ENCODE measurements around the gene RPL7A. TPM values are rescaled to one million over a fixed set of nuclear protein-coding genes. Genes with fewer than 3 reads are reported as not detected.
A peak's percentile ranks its signal among the peaks of the same experiment; 100 is the strongest.

Gene RPL7A
- total RNA-seq, 3 donors from 2014 or later, result 2,020 to 2,813 (median 2,212) TPM

- intact Hi-C loops (cut with DNase I; ENCODE audit: low total_unique reads), result no loop called here
- no peak for DNase-seq (ENCODE audit: low spot score in 2 of 2)
- TF ChIP-seq POLR2A (IDR thresholded peaks at IDR 0.05) (no peak), POLR2AphosphoS5 (IDR thresholded peaks at IDR 0.05) (no peak), CTCF (IDR thresholded peaks at IDR 0.05) (no peak)
- Histone ChIP-seq H3K4me1 (no peaks in the 10 kb centered on the region), H3K27ac (peak overlapping the region; percentile 10 to 70), H3K36me3 (no peaks in the 10 kb centered on the region), H3K9me3 (no peaks in the 10 kb centered on the region), H3K27me3 (no peaks in the 10 kb centered on the region), H3K4me3 (no peak overlapping the region)
These were observed 29.8 kb downstream of the RPL7A start for GRCh38 chr9:133377721-133378216.

GRCh38 chr9:133378408-133378962, 30.5 kb downstream of the RPL7A start:
- TF ChIP-seq POLR2A (IDR thresholded peaks at IDR 0.05), result no peak
- TF ChIP-seq POLR2AphosphoS5 (IDR thresholded peaks at IDR 0.05), result no peak
- TF ChIP-seq CTCF (IDR thresholded peaks at IDR 0.05), result no peak
- H3K9me3 ChIP-seq, result no peaks in the 10 kb centered on the region
- intact Hi-C loops (cut with DNase I; ENCODE audit: low total_unique reads), result no loop called here
- peak overlapping the region in 1 of 2 donors; percentile 41 for H3K27ac ChIP-seq
- H3K4me1 ChIP-seq, result no peaks in the 10 kb centered on the region
- H3K27me3 ChIP-seq, result no peaks in the 10 kb centered on the region
- H3K36me3 ChIP-seq, result no peaks in the 10 kb centered on the region
- DNase-seq (ENCODE audit: low spot score in 2 of 2), result no peak
- no peak overlapping the region for H3K4me3 ChIP-seq

GRCh38 chr9:133379153-133380086, 31.4 kb downstream of the RPL7A start:
- Histone ChIP-seq H3K27ac (no peak overlapping the region), H3K9me3 (no peaks in the 10 kb centered on the region), H3K36me3 (no peaks in the 10 kb centered on the region), H3K4me3 (no peak overlapping the region), H3K27me3 (no peaks in the 10 kb centered on the region), H3K4me1 (no peaks in the 10 kb centered on the region)
- DNase-seq (ENCODE audit: low spot score in 2 of 2), result no peak
- intact Hi-C loops (cut with DNase I; ENCODE audit: low total_unique reads), result no loop called here
- TF ChIP-seq POLR2AphosphoS5 (IDR thresholded peaks at IDR 0.05), result no peak
- no peak for TF ChIP-seq CTCF (IDR thresholded peaks at IDR 0.05)
- no peak for TF ChIP-seq POLR2A (IDR thresholded peaks at IDR 0.05)

GRCh38 chr9:133380734-133381133, 32.7 kb downstream of the RPL7A start:
- H3K4me1 ChIP-seq, result no peaks in the 10 kb centered on the region
- H3K27me3 ChIP-seq, result no peaks in the 10 kb centered on the region
- DNase-seq (ENCODE audit: low spot score in 2 of 2), result no peak
- H3K9me3 ChIP-seq, result no peaks in the 10 kb centered on the region
- TF ChIP-seq POLR2A (IDR thresholded peaks at IDR 0.05) (no peak), POLR2AphosphoS5 (IDR thresholded peaks at IDR 0.05) (no peak), CTCF (IDR thresholded peaks at IDR 0.05) (no peak)
- H3K4me3 ChIP-seq, result no peak overlapping the region
- intact Hi-C loops (cut with DNase I; ENCODE audit: low total_unique reads), result no loop called here
- H3K27ac ChIP-seq, result no peak overlapping the region
- H3K36me3 ChIP-seq, result no peaks in the 10 kb centered on the region
